ENCODE data around the gene SLIT1. TPM values are rescaled to one million over a fixed set of nuclear protein-coding genes. Genes with fewer than 3 reads are reported as not detected.

SLIT1 gene
- total RNA-seq, 1 donor from 2014 or later, result under 0.01 TPM

- no peak for DNase-seq
These were observed 14.9 kb upstream of the SLIT1 start for GRCh38 chr10:97200616-97201015.

DNA sequence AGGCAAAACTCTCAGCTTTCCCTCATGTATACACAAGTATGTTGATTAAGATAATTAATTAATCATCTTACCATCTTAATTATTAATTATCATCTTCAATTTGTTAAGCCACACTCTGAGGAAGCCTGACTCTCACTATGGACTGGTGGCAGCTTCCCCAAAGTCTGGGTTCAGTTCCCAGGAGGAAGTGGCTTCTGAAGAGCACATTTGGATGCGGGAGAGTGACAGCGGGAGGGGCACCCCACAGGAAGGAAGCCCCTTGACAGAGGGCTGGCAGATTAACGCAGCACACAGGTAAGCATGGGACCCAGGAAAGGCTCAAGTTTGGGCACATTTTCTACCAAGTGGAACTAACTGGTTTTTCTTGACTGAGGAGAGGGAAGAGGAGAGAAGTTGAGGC lies 13.4 kb upstream of the SLIT1 start:
- no peak for DNase-seq

- no peak for DNase-seq
These were observed 11.3 kb upstream of the SLIT1 start for GRCh38 chr10:97197030-97197500.

DNA sequence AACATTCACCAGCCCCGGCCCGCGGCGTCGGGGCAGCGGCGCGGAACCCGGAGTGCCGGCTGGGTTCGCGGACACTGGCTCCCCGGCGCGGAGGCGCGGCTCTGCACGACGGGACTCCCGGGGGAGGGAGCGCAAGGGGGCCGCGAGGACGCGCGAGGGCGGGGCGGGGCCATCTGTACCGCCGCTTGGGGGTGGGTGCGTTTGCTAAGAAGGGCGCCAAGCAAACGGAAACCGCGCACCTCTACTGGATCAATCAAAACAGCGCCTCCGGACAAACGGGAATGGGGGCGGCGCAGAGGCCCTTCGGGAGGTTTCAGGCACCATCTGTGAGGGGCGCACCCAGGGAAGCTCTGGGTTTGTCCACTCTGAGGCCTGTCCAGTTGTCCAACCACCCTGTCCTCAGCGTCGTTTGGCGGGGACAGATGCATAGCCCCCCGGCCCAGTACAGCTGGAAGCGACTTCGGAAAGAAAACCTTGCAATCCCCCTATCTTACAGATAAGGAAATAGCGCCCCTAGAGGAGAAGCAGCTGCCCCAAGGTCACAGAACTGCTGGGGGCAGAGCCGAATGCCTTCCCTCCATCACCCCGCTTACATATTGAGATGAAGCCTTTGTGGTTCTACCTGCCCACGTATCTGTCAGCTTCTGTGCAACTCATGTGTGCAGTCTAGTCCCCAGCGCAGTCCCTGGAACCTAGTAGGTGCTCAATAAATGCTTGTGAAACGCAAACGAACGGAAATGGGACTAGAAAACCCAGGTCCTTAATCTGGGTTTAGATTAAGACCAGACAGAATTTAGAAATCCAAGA lies 10.7 kb upstream of the SLIT1 start:
- peak; percentile 67 for DNase-seq

- DNase-seq, result no peak
These were observed 10.0 kb upstream of the SLIT1 start for GRCh38 chr10:97195706-97196222.

DNA sequence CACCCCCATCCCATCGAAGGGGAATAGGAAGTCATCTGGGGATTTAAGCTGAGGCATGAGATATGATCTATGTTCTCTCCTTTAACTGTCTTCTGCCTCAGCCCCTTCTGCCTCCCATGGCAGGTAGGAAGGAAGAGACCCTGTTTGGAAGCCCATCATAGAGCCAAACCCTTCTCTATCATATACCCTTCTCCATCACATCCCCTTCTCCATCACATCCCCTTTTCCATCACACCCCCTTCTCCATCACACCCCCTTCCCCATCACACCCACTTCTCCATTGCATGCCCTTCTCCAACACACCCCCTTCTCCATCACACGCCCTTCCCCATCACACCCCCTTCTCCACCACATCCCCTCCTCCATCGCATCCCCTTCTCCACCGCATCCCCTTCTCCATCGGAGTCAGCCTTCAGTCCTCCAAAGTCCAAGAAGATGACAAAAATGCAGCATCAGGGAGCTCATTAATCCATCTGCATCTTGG lies 7.2 kb upstream of the SLIT1 start:
- DNase-seq, result no peak

DNA sequence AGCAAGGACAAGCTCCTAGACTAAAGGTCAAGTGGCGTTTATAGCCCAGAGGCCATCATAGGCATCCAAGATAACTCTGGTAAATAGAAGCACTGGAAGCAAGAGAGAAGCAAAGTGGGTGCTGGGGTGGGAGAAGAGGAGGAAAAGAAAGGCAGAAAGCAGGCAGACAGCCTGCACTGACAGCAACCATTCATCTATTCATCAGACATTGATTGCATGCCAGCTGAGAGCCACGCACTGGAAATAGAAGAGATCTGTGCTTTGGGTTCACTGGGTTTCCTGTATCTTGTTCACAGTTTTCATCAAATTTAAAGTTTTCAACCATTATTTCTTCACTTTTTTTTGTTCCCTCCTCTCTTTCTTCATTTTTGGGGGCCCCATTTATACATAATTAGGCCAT lies 4.7 kb upstream of the SLIT1 start:
- DNase-seq, result no peak

GRCh38 chr10:97188261-97188711 lies 2.5 kb upstream of the SLIT1 start:
- no peak for DNase-seq

GRCh38 chr10:97186911-97187310 lies 1.2 kb upstream of the SLIT1 start:
- DNase-seq, result no peak

- no peak for DNase-seq
These were observed 811 bp downstream of the SLIT1 start for GRCh38 chr10:97184971-97185325.

GRCh38 chr10:97183314-97183713 lies 2.4 kb downstream of the SLIT1 start:
- no peak for DNase-seq

GRCh38 chr10:97182288-97182990 lies 3.3 kb downstream of the SLIT1 start:
- DNase-seq, result no peak

- no peak for DNase-seq
These were observed 4.8 kb downstream of the SLIT1 start for GRCh38 chr10:97180986-97181385.

DNA sequence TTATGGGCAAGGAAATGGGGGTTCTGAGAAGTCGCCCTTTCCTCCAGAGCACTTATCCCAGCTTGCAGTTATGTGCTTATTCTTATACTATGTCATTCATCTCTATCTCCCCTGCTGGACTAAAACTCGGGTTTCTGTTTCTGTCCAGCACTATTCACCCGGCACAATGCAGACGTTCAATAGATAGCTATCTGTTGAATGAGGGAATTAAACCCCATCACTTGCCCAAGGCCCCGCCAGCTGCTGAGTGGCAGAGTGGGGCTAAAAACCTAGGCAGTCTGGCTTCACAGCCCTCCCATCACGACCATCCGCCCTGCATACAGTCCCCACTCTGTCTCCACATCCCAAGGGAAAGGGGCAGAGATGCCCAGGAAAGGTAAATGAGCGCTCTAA lies 5.4 kb downstream of the SLIT1 start:
- no peak for DNase-seq

GRCh38 chr10:97179731-97180362 lies 5.9 kb downstream of the SLIT1 start:
- no peak for DNase-seq

DNA sequence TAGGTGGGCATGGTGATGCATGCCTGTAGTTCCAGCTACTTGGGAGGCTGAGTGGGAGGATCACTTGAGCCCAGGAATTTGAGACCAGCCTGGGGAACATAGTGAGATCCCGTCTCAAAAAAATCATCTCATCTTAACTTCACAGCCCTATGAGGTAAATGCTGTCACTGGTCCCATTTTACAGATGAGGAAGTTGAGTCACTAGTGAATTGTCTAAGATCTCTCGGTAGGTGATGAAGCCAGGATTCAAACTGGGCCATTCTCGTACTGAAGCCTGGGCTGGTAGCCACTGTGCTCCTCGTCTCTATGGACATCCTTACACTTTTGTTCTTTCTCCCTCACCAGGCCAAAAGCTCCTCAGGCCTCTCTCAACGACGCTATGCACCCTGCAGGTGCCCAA lies 6.4 kb downstream of the SLIT1 start:
- no peak for DNase-seq

DNA sequence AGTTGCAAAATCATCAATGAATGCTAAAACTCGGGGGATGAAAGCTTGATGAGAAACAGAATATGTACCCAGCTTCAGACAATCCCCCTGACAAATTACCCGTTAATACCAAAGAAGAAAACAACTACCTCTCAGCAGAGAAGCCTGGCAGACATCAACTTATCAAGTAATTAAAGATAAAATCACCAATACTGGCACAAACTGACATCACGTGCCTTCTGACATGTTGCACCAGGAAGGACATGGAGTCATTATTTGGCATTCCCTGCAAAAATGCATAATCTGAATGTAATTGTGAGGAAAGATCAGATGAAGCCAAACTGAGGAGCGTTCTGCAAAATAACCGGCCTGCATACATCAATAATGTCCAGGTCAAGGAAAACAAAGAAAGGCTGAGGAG lies 7.7 kb downstream of the SLIT1 start:
- DNase-seq, result peak; percentile 18

GRCh38 chr10:97176226-97176625 lies 9.5 kb downstream of the SLIT1 start:
- no peak for DNase-seq

GRCh38 chr10:97175586-97175985 lies 10.2 kb downstream of the SLIT1 start:
- DNase-seq, result no peak

- no peak for DNase-seq
These were observed 10.8 kb downstream of the SLIT1 start for GRCh38 chr10:97174941-97175340.

DNA sequence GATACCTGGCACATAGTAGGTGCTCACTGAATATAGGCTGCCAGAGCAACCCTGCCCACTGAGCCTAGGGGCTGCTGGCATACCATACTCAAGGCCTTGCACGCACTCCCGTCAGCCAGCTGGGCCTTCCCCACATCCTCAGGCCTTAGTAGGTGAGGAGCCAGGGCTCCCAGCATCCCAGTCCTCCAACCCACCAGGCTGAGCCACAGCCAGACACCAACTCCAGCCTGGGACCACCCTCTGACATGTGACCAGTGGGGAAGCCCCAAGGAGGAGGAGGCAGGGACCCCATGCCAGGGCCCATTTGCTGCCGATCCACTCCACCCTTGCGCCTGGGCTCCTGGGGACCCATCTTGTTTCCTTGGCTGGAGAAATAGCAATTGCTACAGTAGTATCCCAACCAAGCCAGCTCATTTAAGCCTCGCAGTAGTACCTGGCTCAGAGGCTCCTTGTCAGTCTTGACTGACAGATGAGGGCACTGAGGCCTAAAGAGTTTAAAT lies 11.4 kb downstream of the SLIT1 start:
- no peak for DNase-seq

DNA sequence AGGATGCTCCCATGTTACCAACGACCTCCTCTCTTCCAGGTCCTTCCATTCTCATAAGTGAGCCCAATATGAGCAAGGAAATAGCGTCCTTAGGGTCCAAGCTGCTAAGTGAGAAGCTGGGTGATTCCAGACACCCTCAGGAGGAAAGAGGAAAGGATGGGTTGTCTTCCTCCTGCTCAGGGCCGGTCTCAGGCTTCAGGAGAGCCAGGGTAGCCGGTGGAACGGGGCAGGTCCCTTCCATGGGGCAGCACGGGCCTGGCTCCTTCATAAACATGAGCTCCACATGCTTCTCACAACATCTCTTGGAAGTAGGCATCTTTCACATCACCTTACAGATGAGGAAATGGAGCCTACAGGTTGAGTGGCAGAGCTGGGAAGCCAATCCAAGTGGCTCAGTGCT lies 12.7 kb downstream of the SLIT1 start:
- DNase-seq, result no peak

DNA sequence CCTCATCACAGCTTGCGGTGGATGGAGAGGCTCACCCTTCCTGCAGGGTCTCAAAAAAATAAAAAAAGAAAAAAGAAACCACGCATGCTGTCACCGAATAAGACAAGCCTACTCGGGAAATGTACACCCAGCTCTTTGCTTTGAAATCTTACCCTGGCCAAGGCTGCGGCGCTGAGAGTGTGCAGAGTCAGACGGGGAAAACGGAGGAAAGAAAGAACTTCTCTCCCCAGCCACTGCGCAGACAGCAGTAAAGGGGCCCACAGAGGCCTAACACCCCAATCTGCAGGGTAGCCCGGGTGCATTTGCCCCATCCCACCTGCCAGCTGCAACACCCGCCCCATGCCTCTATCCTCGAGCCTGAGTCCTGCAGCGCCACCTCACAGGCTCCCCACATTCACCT lies 14.8 kb downstream of the SLIT1 start:
- DNase-seq, result no peak
